Activated CD4-positive, alpha-beta T cell treated with anti-CD3 and anti-CD28 coated beads for 4 hours (primary cell): ENCODE data around the gene TEN1.

ENCODE experiments used
- DNase-seq, 2 donors: peaks; one replicate each; pipeline ENCODE4 v3.0.0-alpha.2; 2020

Gene TEN1

DNA sequence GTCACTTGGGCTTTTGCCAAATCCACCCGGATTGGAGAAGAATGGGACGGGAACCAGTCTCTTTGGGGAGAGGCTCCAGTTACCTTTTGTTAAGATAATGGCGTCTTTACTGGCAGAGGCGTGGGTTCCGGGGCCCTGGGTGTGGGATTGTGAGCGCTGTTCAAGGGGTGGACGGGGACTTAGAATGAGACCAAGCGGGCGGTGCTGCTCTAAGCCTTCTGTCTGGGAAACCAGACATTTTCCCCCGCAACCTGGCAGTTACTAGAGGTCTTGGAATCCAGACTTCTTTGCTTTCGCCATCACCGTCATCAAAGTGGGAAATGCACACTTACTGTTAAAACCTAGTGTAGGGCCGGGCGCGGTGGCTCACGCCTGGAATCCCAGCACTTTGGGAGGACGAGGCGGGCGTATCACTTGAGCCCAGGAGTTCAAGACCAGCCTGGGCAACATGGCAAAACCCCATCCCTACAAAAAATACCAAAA is 706 bp downstream of the TEN1 start:
- DNase-seq = no peak

DNA sequence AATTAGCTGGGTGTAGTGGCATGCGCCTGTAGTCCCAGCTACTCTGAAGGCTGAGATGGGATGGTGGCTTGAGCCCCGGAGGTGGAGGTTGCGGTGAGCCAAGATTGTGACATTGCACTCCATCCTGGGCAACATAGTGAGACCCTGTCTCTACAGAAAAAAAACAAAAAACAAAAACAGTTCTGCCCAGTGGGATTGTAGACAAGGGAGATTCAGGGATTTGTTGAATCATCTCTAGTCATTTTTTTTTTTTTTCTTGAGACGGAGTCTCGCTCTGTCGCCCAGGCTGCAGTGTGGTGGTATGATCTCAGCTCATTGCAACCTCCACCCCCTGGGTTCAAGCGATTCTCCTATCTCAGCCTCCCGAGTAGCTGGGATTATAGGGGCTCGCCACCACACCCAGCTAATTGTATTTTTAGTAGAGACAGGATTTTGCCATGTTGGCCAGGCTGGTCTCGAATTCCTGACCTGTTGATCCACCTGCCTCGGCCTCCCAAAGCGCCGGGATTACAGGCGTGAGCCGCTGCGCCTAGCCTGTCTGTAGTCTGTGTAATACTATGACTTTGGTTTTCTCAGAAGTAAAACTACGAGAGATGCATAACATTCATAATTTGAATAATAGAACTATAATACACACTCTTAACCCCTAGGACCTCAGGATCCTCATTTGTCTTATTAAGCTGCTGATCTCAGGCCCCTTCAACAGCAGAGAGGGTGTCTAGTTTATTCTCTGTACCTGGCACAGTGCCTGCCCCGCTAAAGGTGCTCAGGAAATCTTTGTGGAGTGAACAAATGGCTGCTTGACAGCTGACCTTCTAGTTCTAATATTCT is 1.4 kb downstream of the TEN1 start:
- DNase-seq = no peak

DNA sequence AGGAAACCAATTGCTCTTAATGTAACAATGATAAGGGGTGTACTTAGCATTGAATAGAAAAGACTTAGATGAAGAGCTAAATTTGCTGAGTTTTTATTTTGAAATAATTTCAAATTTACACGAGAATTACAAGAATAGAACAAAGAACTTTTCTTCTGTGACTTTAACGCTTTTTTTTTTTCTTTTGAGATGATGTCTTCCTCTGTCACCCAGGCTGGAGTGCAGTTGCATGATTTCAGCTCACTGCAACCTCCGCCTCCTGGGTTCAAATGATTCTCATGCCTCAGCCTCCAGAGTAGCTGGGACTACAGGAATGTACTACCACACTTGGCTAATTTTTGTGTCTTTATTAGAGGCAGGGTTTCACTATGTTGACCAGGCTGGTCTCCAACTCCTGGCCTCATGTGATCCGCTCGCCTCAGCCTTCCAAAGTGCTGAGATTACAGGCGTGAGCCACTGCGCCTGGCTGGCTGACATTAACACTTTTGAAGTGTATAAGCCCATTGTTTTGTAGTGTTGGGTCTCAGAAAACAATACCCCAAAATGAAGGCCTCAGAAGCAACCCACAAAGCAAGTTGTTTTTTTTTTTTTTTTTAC is 2.1 kb downstream of the TEN1 start:
- DNase-seq = no peak

DNA sequence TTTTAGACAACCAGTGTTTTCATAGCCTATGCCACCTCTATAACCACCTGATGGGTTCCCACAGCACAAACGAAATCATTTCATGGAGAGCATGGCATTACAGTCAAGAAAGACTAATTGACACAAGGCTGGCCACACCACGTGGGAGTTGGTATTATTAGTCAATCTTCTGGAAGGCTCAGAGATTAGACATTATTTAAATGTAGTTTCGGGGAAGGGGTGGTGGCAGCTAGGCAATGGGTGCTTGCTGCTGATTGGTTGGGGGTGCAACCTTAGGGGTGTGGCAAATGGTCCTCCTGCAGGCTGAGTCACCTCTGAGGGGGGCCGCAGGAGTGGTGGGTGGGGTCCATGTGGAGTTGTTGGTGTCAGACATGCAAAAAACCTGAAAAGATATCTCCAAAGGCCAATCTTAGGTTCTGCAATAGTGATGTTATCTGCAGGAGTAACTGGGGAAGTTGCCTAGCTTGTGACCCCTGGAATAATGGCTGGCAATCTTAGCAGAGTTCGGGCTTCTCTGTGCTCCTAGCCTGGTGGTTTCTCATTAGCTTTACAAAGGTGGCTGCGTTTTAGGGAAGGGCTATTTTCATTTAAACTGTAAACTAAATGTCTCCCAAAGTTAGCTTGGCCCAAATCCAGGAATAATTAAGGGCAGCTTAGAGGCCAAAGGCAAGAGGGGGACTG is 4.6 kb downstream of the TEN1 start:
- no peak for DNase-seq

DNA sequence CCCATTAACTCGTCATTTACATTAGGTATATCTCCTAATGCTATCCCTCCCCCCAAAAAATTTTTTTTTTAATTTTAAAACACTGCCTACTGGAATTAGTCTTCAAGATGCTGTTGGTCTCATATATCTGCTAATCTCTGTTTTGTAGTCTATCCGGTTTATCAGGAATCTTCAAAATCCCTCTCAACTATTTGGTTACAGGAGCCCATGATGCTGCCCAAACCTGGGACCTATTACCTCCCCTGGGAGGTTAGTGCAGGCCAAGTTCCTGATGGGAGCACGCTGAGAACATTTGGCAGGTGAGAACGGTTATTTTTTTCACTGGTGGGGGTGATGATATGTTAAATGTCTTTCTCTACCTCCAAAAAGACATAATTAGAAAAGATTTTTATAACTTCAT is 6.9 kb downstream of the TEN1 start:
- no peak for DNase-seq

GRCh38 chr17:75987041-75987440 is 8.0 kb downstream of the TEN1 start:
- no peak for DNase-seq

DNA sequence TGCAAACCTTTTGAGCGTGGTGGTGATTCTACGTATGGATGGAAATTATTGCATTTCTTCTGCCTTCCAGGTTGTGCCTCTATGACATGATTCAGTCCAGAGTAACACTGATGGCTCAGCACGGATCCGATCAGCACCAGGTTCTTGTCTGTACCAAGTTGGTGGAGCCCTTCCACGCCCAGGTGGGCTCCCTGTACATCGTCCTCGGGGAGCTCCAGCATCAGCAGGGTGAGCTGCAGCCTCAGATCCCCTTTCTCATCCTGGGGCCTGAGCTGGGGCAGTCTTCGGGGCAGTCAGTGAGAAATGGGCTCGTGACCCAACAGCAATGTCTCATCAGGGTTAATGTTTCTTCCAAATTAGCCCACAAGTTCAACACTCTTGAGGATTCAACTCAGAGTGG is 12.4 kb downstream of the TEN1 start:
- DNase-seq = no peak

DNA sequence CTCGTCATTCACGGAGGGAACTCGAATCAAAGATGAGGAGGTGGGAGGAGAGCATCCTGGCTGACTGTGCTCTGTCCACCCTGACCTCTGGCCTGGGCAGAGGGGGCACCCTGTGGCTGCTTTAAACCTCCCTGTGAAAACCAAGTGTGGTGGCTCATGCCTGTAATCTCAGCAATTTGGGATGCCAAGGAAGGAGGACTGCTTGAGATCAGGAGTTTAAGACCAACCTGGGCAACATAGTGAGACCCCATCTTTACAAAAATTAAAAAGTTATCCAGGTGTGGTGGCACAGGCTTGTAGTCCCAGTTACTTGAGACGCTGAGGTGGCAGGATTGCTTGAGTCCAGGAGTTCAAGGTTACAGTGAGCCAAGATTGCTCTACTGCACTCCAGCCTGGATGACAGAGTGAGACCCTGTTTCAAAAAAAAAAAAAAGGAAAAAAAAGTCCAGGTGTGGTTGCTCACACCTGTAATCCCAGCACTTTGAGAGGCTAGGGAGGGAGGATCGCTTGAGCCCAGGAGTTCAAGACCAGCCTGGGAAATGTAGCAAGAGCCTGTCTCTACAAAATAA is 15.8 kb downstream of the TEN1 start:
- no peak for DNase-seq

DNA sequence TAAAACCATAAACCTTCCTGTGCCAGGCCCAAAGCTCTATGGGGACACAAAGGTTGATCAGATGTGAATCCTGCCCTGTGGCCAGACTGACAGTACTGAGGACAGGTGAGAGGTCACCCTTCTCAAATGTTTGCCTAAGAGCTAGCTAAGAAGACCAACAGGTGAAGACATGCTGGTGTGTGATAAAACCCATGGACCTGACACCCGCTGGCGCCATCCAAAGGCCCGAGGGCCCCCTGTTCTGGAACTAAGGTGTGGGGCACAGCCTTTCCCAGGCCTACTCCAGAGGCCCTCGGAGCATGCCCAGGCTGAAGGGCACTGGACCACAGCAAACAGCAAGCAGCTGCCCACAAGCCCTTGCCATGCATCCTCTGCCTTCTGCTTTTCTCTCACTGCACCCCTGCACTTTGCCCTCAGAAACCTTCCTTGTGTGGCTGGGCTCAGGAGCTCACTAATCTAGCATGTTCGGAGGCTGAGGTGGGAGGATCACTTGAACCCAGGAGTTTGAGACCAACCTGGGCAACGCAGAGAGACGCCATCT is 16.4 kb downstream of the TEN1 start:
- no peak for DNase-seq

DNA sequence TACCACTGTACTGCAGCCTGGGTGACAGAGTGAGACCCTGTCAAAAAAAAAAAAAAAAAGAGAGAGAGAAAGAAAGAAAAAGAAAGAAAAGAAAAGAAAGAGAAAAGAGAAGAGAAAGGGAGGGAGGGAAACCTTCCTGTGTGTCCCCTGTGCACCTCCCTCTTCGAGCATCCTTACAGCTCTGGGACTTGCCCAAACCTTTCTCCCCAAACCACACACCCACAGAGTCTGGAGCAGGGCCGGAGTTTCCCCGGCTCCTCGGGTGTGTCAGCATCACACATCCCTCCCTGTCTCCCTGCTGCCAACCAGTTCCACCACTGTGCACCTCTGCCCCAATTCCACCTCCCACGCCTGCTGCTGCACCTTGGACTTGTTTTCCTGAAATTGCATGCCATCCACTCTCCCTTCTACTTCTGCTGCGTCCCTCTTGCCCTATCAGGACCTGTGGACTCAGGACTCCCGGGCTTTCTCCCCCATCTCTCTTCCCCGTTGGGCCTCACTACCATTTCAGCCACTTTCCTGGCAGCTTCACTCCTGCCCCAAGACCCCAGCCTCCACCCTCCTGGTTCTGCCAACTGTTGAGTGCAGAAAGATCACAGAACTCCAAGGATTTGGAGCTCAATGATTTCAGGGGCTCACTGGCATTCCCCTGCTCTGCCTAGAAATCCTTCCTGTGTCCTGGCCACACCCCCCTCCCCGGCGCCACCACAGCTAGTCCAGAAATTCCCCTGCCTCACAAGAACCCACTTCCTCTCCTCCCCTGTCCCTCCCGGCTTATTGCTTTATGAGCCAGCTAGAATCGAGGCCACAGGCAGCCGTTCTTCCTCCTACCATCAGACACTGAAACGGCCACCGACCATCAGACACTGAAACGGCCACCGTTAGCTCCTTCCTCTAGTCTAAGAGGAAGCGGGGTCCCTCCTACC is 17.9 kb downstream of the TEN1 start:
- peak in 1 of 2 donors; percentile 25 for DNase-seq

DNA sequence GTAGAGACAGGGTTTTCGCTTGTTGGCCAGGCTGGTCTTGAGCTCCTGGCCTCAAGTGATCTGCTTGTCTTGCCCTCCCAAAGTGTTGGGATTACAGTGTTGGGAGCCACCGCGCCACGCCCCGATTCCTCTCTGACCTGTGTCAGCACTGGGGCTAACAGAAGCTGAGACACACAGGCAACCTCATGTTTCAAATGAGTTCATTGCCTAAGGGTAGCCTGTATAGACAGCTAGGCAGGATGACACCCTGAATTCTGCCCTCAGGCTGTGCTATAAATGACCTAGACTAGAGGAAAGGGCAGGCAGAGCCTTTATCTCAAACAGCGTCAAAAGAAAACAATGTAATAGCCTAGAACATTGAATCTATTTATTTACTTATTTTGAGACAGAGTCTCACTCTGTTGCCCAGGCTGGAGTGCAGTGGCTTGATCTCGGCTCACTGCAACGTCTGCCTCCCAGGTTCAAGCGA is 19.3 kb downstream of the TEN1 start:
- no peak for DNase-seq

- DNase-seq = peak; percentile 42 to 57
Observed at GRCh38 chr17:76000016-76000754, 21.1 kb downstream of the TEN1 start.

DNA sequence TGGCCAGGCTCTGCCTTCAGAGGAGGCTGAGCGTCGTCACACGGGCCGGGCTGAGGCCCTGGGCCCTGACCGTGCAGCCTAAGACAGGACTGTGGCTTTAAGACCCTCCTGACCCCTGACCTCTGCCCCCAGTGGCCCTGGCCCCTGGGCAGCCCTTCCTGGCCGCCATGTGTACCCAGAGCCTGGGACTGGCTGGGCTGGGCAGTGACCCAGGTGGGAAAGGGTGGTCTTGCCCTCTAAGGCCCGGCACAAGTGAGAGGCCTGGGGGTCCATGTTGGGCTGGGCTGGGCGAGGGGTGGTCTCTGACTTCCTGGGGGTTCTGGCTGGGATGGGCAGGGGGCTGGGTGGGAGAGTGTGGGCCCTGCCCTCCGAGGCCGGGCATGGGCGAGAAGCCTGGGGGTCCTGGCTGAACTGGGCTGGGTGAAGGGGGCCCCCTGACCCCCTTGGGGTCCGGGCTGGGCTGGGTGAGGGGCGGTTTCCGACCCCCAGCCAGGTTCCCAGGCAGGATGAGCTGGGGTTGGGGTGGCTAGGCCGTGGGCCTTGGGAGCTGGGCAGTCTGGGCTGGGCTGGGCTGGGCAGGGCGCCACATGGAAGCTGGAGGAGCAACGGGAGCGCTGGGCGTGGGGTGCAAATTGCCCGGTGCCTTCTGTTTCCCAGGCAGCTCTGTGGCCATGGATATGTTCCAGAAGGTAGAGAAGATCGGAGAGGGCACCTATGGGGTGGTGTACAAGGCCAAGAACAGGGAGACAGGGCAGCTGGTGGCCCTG is 21.9 kb downstream of the TEN1 start, which contains the start of gene CDK3:
Gene CDK3 (plus strand): TSS at position 101 of the 767 bp plus-strand sequence. CDS start 571 bp downstream, at position 672.
- DNase-seq = no peak

GRCh38 chr17:76002100-76002499 is 23.1 kb downstream of the TEN1 start:
- no peak for DNase-seq

DNA sequence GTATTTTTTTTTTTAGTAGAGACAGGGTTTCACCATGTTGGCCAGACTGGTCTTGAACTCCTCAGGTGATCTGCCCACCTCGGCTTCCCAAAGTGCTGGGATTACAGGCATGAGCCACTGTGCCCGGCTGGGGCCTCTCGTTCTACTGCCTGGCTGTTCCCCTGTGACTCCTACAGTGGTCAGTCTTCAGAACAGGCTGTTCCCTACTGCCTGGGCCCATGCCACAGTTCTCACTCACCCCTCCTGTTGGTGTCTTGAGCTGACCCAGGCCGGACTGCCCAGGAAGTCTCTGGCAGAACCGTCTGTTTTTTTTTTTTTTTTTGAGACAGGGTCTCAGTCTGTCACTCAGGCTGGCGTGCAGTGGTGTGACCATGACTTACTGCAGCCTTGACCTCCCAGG is 24.9 kb downstream of the TEN1 start:
- DNase-seq = no peak

DNA sequence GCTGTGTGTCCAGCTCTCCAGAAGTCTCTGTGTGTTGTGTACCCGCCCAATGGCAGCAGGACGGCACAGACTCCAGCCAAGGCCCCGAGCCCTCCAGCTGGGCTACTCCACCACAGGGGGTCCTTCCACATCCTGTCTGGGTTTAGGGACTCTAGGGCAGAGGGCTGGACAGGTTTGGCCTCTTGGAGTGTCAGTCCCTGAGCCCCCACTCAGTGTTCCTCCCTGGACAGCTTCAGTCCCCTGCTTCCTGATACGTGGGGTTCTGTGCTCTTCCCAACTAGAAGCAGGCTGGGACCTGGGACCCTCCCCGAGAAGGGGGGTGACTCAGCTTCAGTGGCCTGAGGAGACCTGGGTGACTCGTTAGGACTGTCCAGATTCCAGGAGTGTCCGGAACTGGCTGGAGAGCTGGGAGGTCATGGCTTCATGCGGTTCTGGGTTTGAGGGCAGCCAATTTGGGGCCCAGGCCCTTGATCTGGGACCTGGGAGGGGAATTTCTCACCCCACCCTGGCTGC is 25.8 kb downstream of the TEN1 start:
- DNase-seq = no peak

DNA sequence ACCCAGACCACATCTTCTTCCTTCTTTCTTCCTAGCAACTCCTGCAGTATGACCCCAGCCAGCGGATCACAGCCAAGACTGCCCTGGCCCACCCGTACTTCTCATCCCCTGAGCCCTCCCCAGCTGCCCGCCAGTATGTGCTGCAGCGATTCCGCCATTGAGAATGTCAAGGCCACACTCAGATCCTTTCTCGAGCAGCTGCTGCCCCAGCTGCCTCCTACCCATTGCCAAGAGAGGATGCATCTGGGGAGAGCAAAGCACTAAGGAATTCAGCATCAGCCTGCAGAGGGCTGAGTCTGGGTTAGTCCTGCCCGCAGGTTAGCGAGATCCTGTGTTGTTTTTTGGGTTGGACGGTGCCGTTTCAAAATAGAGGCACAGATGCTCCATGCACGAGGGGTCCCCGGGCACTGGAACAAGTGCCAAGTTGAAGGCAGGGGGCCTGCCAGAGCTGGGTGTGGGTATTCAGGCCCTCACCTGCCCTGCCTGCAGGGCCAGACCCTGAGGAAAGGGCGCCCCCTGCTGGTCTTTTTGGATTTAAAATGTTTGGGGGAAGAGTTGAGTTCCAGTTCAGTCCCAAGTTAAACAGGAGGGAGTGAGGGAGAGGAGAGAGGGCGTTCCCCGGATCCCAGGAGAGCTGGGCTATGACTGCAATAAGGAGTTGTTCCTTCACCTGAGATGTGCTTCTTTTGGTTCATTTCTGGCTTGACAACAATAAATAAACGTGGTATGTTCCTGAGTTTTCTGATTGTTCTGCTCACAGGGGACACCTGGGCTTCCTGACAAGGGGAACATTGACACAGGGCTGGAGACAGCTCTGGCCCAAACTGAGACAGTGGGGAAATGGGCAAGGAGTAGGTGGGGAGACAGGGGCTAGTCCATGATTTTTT is 26.5 kb downstream of the TEN1 start:
- peak; percentile 77 to 86 for DNase-seq

GRCh38 chr17:76007131-76007849 is 28.2 kb downstream of the TEN1 start:
- no peak for DNase-seq
